Fibroblast of pulmonary artery (primary cell): ENCODE measurements around the gene MREG.

Source experiments
- DNase-seq: peaks from one replicate; pipeline ENCODE4 v3.0.0-alpha.2; 2010; ENCODE audit warnings: low read depth
- H3K4me3 ChIP-seq: replicated peaks from 2 replicates; pipeline ENCODE4 v1.5.1; 2011; ENCODE audit warnings: low read depth, mild to moderate bottlenecking, control low read depth, low read length, moderate library complexity
- TF ChIP-seq, protein P1 (sequence below): IDR thresholded peaks from 2 replicates; pipeline ENCODE4 v1.5.1; 2011; ENCODE audit warnings: mild to moderate bottlenecking, control low read depth, low read length, inconsistent platforms; ENCODE audit errors: missing control alignments

Gene MREG

DNA sequence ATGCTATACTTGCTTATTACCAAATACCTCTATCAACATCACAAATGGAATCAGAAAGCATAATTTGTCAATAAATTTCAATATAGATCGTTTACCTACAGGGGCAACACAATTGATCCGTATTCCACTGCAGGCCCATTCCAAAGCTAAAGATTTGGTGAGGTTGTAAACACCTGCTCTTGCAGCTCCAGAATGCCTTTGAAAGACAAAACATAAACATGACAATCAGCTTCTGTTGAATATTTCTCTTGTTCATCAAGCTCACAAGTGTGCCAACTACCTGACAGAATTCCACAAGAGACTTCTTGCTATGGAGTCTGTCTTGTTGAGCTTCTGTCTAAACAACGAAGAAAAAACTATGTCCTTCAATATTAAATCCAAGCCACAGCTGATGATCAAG, 38.0 kb upstream of the MREG start:
- no peak overlapping the region for H3K4me3 ChIP-seq
- TF ChIP-seq, protein P1, sequence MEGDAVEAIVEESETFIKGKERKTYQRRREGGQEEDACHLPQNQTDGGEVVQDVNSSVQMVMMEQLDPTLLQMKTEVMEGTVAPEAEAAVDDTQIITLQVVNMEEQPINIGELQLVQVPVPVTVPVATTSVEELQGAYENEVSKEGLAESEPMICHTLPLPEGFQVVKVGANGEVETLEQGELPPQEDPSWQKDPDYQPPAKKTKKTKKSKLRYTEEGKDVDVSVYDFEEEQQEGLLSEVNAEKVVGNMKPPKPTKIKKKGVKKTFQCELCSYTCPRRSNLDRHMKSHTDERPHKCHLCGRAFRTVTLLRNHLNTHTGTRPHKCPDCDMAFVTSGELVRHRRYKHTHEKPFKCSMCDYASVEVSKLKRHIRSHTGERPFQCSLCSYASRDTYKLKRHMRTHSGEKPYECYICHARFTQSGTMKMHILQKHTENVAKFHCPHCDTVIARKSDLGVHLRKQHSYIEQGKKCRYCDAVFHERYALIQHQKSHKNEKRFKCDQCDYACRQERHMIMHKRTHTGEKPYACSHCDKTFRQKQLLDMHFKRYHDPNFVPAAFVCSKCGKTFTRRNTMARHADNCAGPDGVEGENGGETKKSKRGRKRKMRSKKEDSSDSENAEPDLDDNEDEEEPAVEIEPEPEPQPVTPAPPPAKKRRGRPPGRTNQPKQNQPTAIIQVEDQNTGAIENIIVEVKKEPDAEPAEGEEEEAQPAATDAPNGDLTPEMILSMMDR = no peak
- no peak for DNase-seq

DNA sequence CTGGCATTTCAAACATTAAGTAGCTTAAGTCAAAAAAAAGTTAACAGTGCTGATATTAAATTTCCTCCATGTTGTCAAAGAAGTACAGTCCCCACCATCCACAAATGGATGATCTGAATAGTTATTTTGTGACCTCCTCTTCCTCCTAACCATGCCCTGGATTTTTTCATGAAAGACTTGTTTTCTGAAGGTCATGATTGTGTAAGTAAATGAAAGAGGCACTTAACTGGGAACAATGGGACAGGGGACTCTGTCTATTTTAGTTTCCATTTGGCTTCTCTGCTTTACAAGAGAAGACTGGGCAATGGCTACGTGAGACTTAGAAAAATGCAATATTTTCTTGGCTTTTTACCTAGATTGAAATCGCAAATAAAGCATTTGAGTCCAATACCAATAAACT, 36.1 kb upstream of the MREG start:
- no peak for DNase-seq
- TF ChIP-seq, protein P1 = no peak
- no peak overlapping the region for H3K4me3 ChIP-seq

DNA sequence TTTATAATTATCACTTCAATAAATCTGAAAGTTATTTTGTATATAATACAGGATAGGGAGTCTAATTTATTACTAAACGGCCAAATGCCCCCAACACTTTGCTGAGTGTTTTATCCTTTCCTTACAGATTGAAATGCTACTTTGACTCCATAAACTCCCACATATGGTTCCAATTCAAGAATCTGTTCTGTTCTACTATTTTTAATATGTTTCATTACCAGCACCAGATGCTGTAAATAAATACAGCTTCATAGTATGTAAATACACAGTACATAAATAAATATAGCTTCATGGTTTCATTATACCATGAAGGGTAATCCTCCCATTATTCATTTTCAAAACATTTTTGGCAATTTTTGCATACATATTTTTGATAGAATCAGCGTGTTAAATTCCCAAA, 34.0 kb upstream of the MREG start:
- DNase-seq = no peak
- TF ChIP-seq, protein P1 = no peak
- H3K4me3 ChIP-seq = no peak overlapping the region

DNA sequence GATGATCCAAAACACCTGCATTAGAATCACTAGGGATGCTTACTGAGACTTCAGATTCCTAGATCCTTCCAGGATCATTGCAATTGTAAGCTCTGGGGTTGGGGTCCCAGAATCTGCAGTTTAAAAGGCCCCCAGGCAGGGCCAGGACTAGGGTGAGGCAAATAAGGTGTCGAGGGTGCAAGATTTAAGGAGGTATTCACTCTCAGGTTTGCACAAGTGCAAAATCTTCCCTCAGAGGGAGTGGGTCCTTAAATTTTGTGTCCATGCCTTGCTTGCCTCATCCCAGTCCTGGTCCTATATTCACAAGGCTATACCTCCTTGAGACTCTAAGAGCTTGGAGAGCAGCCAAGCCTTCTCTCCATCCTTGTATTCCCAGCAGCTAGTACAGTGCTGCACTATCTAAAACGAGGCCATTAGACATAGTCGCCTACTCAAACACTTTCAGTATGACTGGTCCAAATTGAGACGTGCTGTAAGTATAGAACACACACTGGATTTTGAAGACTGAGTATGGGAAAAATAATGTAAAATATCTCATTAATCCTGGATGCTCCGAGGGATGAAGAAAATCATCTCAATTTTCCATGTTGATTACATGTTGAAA, 31.6 kb upstream of the MREG start:
- DNase-seq = no peak
- TF ChIP-seq, protein P1 = no peak
- no peak overlapping the region for H3K4me3 ChIP-seq

DNA sequence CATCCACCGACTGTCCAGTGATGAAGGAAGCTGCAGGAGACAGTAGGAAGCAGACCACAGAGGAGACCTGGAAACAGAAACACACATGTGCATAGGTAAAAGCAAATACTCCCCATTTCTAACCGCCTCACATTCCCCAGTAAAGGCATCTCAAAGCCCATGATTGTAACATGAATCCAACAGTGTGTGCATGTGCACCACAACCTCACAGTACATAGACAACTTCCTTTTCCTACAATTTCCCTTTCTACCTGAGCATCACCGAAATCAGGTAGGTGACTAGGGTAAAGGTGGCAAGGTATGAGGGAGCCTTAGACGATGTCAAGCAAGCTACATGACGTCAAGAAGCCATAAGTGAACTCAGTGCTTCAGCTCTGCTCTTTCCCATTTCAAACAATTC, 30.6 kb upstream of the MREG start:
- H3K4me3 ChIP-seq = no peak overlapping the region
- TF ChIP-seq, protein P1 = no peak
- DNase-seq = no peak

DNA sequence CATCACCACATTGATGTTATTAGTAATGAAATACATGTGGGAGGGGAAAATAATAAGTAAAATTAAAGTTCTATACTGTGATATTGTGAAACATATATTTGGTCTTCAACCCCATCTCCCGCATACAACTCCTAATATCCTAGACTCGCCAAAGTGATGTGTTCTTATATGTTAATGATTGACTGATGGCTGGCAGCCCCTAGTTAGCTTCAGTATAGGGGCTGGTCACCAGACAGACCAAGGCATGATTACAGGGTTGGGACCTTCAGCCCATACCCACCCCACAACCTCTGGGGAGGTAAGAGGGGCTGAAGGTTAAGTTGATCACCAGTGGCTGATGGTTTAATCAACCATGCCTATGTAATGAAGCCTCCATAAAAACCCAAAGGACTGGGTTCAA, 28.1 kb upstream of the MREG start:
- TF ChIP-seq, protein P1 = no peak
- H3K4me3 ChIP-seq = no peak overlapping the region
- no peak for DNase-seq

DNA sequence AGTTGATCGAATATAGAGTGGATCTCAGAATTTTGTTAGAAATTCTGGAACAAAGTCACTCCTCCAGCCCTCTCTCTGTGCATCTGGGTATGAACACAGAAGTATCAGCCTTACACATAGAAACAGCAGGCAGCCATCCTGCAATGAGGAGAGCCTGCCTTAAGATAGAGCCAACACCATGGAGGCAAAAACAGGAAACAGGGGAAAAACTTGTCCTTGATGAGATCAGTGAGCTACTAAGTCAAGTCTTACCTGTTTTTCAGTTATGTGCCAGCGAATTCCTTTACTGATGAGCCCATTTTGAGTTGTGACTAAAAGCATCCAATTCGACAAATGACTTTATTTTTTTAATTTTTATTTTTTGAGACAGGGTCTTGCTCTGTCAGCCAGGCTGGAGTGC, 26.6 kb upstream of the MREG start:
- no peak for DNase-seq
- TF ChIP-seq, protein P1 = no peak
- H3K4me3 ChIP-seq = no peak overlapping the region
